Panc1 (cell line): ENCODE data around the gene RNASE12.

Source experiments
- CTCF ChIP-seq: fragments of 450-650 bp; IDR thresholded peaks from 2 replicates; pipeline ENCODE4 v1.5.1; 2017; ENCODE audit warnings: mild to moderate bottlenecking
- POLR2AphosphoS5 ChIP-seq: IDR thresholded peaks from 2 replicates; pipeline ENCODE4 v1.6.1; 2012; ENCODE audit warnings: mild to moderate bottlenecking, low read depth, low read length, moderate library complexity
- TF ChIP-seq, protein P1 (sequence below), 2 experiments: IDR thresholded peaks; 2 replicates each; pipeline ENCODE4 v1.6.1; 2011 to 2012; ENCODE audit warnings: low read depth in 2 of 2, control low read depth in 1 of 2, low read length in 1 of 2, mild to moderate bottlenecking in 1 of 2, moderate library complexity in 1 of 2; ENCODE audit not compliant: insufficient read depth in 1 of 2

DNA sequence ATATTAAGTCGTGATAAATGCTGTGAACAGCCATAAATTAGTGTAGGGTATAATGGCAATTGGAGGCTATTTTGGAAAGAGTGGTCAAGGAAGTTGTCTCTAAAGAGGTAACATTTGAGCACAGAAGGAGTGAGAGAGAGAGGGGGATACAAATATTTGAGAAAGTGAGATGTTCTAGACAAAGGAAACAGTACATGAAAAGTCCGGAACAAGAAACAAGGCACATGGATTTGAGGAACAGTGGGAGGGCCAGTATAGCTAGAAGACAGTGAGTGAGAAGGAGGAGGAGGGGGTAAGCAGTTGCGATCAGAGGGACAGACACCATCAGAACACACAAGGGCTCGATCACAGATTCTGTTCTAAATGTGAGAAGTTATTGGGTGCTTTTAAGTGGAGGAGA lies 20.1 kb upstream of the RNASE12 start:
- TF ChIP-seq CTCF (no peak), POLR2AphosphoS5 (no peak)
- TF ChIP-seq, protein P1, sequence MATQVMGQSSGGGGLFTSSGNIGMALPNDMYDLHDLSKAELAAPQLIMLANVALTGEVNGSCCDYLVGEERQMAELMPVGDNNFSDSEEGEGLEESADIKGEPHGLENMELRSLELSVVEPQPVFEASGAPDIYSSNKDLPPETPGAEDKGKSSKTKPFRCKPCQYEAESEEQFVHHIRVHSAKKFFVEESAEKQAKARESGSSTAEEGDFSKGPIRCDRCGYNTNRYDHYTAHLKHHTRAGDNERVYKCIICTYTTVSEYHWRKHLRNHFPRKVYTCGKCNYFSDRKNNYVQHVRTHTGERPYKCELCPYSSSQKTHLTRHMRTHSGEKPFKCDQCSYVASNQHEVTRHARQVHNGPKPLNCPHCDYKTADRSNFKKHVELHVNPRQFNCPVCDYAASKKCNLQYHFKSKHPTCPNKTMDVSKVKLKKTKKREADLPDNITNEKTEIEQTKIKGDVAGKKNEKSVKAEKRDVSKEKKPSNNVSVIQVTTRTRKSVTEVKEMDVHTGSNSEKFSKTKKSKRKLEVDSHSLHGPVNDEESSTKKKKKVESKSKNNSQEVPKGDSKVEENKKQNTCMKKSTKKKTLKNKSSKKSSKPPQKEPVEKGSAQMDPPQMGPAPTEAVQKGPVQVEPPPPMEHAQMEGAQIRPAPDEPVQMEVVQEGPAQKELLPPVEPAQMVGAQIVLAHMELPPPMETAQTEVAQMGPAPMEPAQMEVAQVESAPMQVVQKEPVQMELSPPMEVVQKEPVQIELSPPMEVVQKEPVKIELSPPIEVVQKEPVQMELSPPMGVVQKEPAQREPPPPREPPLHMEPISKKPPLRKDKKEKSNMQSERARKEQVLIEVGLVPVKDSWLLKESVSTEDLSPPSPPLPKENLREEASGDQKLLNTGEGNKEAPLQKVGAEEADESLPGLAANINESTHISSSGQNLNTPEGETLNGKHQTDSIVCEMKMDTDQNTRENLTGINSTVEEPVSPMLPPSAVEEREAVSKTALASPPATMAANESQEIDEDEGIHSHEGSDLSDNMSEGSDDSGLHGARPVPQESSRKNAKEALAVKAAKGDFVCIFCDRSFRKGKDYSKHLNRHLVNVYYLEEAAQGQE (IDR thresholded peaks at IDR 0.05; ENCODE audit: insufficient read depth in 1 of 2, low read depth in 2 of 2, low read length in 1 of 2), result no peak
